NCI-H2196 (cell line): Measurements from ENCODE around the gene CDH8.
"Not testable (repeated sequence)": the region's sequence is repeated elsewhere in the genome, so short reads cannot be mapped to it uniquely, and the experiment has no call there.

ENCODE experiments used
- DNase-seq: peaks from one replicate; lab custom pipeline; 2025; ENCODE audit not compliant: unreplicated experiment; lab: John Stamatoyannopoulos, UW

The CDH8 gene

GRCh38 chr16:61872778-61873119 is 163.5 kb downstream of the CDH8 start:
- DNase-seq, result no peak

GRCh38 chr16:61871837-61872777 is 164.1 kb downstream of the CDH8 start:
- DNase-seq, result no peak

- DNase-seq, result no peak
Measured at GRCh38 chr16:61862221-61863155, 173.8 kb downstream of the CDH8 start.

- no peak for DNase-seq
Measured at GRCh38 chr16:61858988-61859387, 177.2 kb downstream of the CDH8 start.

- DNase-seq, result no peak
Measured at GRCh38 chr16:61842666-61843065, 193.6 kb downstream of the CDH8 start.

- no peak for DNase-seq
Measured at GRCh38 chr16:61836804-61837393, 199.3 kb downstream of the CDH8 start.

GRCh38 chr16:61834082-61834481 is 202.2 kb downstream of the CDH8 start:
- no peak for DNase-seq

- no peak for DNase-seq
Measured at GRCh38 chr16:61831351-61831917, 204.8 kb downstream of the CDH8 start.

GRCh38 chr16:61829631-61830030 is 206.6 kb downstream of the CDH8 start:
- no peak for DNase-seq

- no peak for DNase-seq
Measured at GRCh38 chr16:61823326-61823725, 212.9 kb downstream of the CDH8 start.

- no peak for DNase-seq
Measured at GRCh38 chr16:61820820-61821219, 215.4 kb downstream of the CDH8 start.

GRCh38 chr16:61820398-61820797 is 215.8 kb downstream of the CDH8 start:
- DNase-seq, result no peak

GRCh38 chr16:61818850-61819249 is 217.4 kb downstream of the CDH8 start:
- no peak for DNase-seq

GRCh38 chr16:61817583-61818278 is 218.5 kb downstream of the CDH8 start:
- no peak for DNase-seq

GRCh38 chr16:61814726-61815347 is 221.4 kb downstream of the CDH8 start:
- DNase-seq, result no peak

- no peak for DNase-seq
Measured at GRCh38 chr16:61813339-61813738, 222.9 kb downstream of the CDH8 start.

GRCh38 chr16:61812251-61812650 is 224.0 kb downstream of the CDH8 start:
- no peak for DNase-seq

GRCh38 chr16:61807551-61807950 is 228.7 kb downstream of the CDH8 start:
- DNase-seq, result no peak

GRCh38 chr16:61801217-61801616 is 235.0 kb downstream of the CDH8 start:
- DNase-seq, result not testable (repeated sequence)

GRCh38 chr16:61798741-61799140 is 237.5 kb downstream of the CDH8 start:
- DNase-seq, result no peak
